K562 (cell line): ENCODE data around the gene GNG7. TPM values are rescaled to one million over a fixed set of nuclear protein-coding genes. Genes with fewer than 3 reads are reported as not detected.

Experiments
- ARHGAP35 ChIP-seq: fragments of 450-650 bp; IDR thresholded peaks from 2 replicates; pipeline ENCODE4 v1.6.1; 2018; ENCODE audit not compliant: partially characterized antibody
- ATF1 ChIP-seq, 2 experiments: fragments of 450-650 bp in 1 of 2; IDR thresholded peaks; 2 replicates each; pipeline ENCODE4 v1.6.1; 2016; ENCODE audit warnings: missing compliant biosample characterization in 1 of 2, missing genetic modification characterization in 1 of 2
- BHLHE40 ChIP-seq: IDR thresholded peaks from 2 replicates; pipeline ENCODE4 v1.6.1; 2011; ENCODE audit warnings: low read length, improper control_type of control experiment
- CREBBP ChIP-seq: IDR thresholded peaks from one replicate; pipeline ENCODE4 v1.6.1; 2012; ENCODE audit warnings: low read depth, mild to moderate bottlenecking, control low read depth, inconsistent platforms, low read length
- EP300 ChIP-seq: IDR thresholded peaks from 2 replicates; pipeline ENCODE4 v1.6.1; 2012; ENCODE audit warnings: low read length, improper control_type of control experiment
- FOXK1 ChIP-seq: sonication (generic); formaldehyde crosslinking; IDR thresholded peaks from 2 replicates; pipeline ENCODE4 v1.8.0; 2022; ENCODE audit warnings: missing genetic modification reagents, mild to moderate bottlenecking, borderline replicate concordance
- KLF16 ChIP-seq: IDR thresholded peaks from 2 replicates; pipeline ENCODE4 v1.6.1; 2016; ENCODE audit warnings: antibody characterized with exemption
- NCOR1 ChIP-seq: fragments of 450-650 bp; IDR thresholded peaks from 2 replicates; pipeline ENCODE4 v1.6.1; 2016; ENCODE audit warnings: mild to moderate bottlenecking, moderate library complexity
- NFIC ChIP-seq: fragments of 450-650 bp; IDR thresholded peaks from 2 replicates; pipeline ENCODE4 v1.6.1; 2017; ENCODE audit warnings: mild to moderate bottlenecking, inconsistent platforms
- NONO ChIP-seq, 2 experiments: fragments of 200-400 bp in 1 of 2; fragments of 450-650 bp in 1 of 2; formaldehyde crosslinking in 1 of 2; IDR thresholded peaks; 2 replicates each; pipeline ENCODE4 v1.6.1; 2017; ENCODE audit warnings: low read depth in 2 of 2, mild to moderate bottlenecking in 2 of 2, moderate library complexity in 2 of 2, low read length in 1 of 2
- RBM14 ChIP-seq: fragments of 200-400 bp; formaldehyde crosslinking; IDR thresholded peaks from 2 replicates; pipeline ENCODE4 v1.6.1; 2018; ENCODE audit warnings: low read depth, mild to moderate bottlenecking, low read length, moderate library complexity, borderline replicate concordance; ENCODE audit not compliant: insufficient read depth
- SREBF1 ChIP-seq: fragments of 150-350 bp; IDR thresholded peaks from 2 replicates; pipeline ENCODE4 v1.6.1; 2014; ENCODE audit warnings: antibody characterized with exemption, low read depth, low read length, borderline replicate concordance
- XRCC4 ChIP-seq: IDR thresholded peaks from one replicate; pipeline ENCODE4 v1.6.1; 2011; ENCODE audit not compliant: insufficient read depth, insufficient read length; ENCODE audit errors: extremely low read depth
- ZBTB2 ChIP-seq: fragments of 450-650 bp; IDR thresholded peaks from 2 replicates; pipeline ENCODE4 v1.6.1; 2016; ENCODE audit warnings: antibody characterized with exemption
- ZBTB7A ChIP-seq: IDR thresholded peaks from 2 replicates; pipeline ENCODE4 v1.6.1; 2011; ENCODE audit warnings: low read depth, mild to moderate bottlenecking, low read length, moderate library complexity, borderline replicate concordance; ENCODE audit not compliant: control insufficient read depth
- ZEB2 ChIP-seq: fragments of 450-650 bp; IDR thresholded peaks from 2 replicates; pipeline ENCODE4 v1.6.1; 2016
- ZNF764 ChIP-seq: fragments of 250-450 bp; sonication (Bioruptor Pico); IDR thresholded peaks from 2 replicates; pipeline ENCODE4 v1.4.0; 2020; ENCODE audit warnings: low read depth, mild to moderate bottlenecking, moderate library complexity
- polyA plus RNA-seq, 8 experiments: library from polyadenylated mRNA; depleted of rRNA in 4 of 8; stranded (reverse) in 5 of 8; unstranded in 3 of 8; fragments of >200 nt; fragmentation: Nextera tagmentation in 2 of 8; fragmentation: Illumina TruSeq in 1 of 8; extraction: Ambion mirVana in 2 of 8; extraction: Trizol in 1 of 8; gene quantifications; 2 replicates each; pipeline versions ENCODE4 v1.2.1 to v1.2.3, GENCODE V29; 2011 to 2014; ENCODE audit warnings: inconsistent platforms in 1 of 8, missing spikeins in 1 of 8
- total RNA-seq, 7 experiments: library from RNA; depleted of rRNA in 6 of 7; stranded (reverse); fragments of >200 nt in 6 of 7; fragmentation: Illumina TruSeq in 2 of 7; extraction: Trizol in 2 of 7; gene quantifications; 2 replicates each; pipeline versions ENCODE4 v1.2.1 to v1.2.3, GENCODE V29; 2011 to 2021; ENCODE audit warnings: low replicate concordance in 1 of 7
- TF ChIP-seq, protein P1 (sequence below): fragments of 450-650 bp; IDR thresholded peaks from 2 replicates; pipeline ENCODE4 v1.6.1; 2016; ENCODE audit warnings: mild to moderate bottlenecking
- TF ChIP-seq, protein P2 (sequence below), 2 experiments: fragments of 450-650 bp; conservative IDR thresholded peaks; 2 replicates each; pipeline ENCODE4 v1.6.1; 2017; ENCODE audit warnings: mild to moderate bottlenecking in 2 of 2, moderate library complexity in 2 of 2
- TF ChIP-seq, protein P3 (sequence below): fragments of 250-450 bp; sonication (Bioruptor Pico); IDR thresholded peaks from 2 replicates; pipeline ENCODE4 v1.5.1; 2021; ENCODE audit warnings: mild to moderate bottlenecking

GNG7 gene
- total and polyA plus RNA-seq, 9 of the 15 experiments (the other 6 are each of a cell fraction or from before 2014, with no cell fraction given): 0.01 to 0.20 (median 0.06) TPM; not detected in 1

DNA sequence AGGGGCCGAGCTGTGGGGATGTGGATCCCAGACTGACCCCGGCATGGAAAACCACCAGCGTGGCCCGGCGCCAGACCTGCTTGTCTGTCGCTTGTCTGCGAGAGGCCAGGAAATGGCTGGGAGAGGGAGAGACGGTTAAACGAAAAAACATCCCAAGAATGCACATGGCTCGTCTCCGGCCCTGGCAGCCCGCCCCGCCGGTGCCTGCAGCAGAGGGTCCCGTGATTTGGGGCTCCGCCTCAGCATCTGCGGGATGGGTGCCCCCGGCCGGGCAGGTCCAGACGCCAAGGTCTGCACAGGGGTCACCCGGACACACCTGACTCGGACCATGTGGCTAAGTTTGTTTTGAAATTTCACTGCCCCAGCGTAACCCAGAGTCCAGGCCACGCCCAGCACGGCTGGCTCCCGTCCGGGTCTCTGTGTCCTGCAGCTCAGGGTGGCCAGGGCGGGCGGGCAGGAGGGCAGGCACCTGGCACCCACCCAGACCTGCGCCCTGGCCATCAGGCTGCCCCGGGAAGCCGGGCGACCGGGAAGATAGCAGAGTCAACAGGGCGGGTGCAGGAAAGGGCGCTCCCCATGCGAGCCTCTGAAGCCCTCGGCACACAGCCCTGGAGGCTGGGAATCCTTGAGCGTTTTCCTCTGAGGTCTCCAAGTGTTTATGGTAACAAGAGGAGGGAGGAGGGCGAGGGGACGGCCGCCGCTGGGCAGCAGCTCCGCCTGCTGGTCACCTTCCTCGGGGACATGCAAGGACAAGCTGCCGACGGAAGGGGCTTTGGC lies 123.4 kb downstream of the GNG7 start (continued):
- TF ChIP-seq KLF16 (peak; percentile 28; the same call in 1 of the 2 replicates), NFIC (peak; percentile 34; the same call in 1 of the 2 replicates), EP300 (no peak), ZBTB7A (peak; percentile 69; the same call in 1 of the 2 replicates), NCOR1 (no peak), SREBF1 (no peak), RBM14 (no peak), ATF1 (CRISPR knock-in tag; IDR thresholded peaks at IDR 0.05) (no peak), ATF1 (tag; IDR thresholded peaks at IDR 0.05) (no peak), ZNF764 (CRISPR knock-in tag) (no peak), ARHGAP35 (no peak), NONO (IDR thresholded peaks at IDR 0.05; ENCODE audit: low read depth in 2 of 2, low read length in 1 of 2) (no peak), BHLHE40 (no peak), ZEB2 (no peak), ZBTB2 (no peak), FOXK1 (CRISPR knock-in tag) (no peak), XRCC4 (no peak), CREBBP (no peak)
- TF ChIP-seq, protein P1, sequence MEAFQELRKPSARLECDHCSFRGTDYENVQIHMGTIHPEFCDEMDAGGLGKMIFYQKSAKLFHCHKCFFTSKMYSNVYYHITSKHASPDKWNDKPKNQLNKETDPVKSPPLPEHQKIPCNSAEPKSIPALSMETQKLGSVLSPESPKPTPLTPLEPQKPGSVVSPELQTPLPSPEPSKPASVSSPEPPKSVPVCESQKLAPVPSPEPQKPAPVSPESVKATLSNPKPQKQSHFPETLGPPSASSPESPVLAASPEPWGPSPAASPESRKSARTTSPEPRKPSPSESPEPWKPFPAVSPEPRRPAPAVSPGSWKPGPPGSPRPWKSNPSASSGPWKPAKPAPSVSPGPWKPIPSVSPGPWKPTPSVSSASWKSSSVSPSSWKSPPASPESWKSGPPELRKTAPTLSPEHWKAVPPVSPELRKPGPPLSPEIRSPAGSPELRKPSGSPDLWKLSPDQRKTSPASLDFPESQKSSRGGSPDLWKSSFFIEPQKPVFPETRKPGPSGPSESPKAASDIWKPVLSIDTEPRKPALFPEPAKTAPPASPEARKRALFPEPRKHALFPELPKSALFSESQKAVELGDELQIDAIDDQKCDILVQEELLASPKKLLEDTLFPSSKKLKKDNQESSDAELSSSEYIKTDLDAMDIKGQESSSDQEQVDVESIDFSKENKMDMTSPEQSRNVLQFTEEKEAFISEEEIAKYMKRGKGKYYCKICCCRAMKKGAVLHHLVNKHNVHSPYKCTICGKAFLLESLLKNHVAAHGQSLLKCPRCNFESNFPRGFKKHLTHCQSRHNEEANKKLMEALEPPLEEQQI: no peak
- TF ChIP-seq, protein P2, sequence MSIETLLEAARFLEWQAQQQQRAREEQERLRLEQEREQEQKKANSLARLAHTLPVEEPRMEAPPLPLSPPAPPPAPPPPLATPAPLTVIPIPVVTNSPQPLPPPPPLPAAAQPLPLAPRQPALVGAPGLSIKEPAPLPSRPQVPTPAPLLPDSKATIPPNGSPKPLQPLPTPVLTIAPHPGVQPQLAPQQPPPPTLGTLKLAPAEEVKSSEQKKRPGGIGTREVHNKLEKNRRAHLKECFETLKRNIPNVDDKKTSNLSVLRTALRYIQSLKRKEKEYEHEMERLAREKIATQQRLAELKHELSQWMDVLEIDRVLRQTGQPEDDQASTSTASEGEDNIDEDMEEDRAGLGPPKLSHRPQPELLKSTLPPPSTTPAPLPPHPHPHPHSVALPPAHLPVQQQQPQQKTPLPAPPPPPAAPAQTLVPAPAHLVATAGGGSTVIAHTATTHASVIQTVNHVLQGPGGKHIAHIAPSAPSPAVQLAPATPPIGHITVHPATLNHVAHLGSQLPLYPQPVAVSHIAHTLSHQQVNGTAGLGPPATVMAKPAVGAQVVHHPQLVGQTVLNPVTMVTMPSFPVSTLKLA (conservative IDR thresholded peaks at IDR 0.05): no peak
- TF ChIP-seq, protein P3, sequence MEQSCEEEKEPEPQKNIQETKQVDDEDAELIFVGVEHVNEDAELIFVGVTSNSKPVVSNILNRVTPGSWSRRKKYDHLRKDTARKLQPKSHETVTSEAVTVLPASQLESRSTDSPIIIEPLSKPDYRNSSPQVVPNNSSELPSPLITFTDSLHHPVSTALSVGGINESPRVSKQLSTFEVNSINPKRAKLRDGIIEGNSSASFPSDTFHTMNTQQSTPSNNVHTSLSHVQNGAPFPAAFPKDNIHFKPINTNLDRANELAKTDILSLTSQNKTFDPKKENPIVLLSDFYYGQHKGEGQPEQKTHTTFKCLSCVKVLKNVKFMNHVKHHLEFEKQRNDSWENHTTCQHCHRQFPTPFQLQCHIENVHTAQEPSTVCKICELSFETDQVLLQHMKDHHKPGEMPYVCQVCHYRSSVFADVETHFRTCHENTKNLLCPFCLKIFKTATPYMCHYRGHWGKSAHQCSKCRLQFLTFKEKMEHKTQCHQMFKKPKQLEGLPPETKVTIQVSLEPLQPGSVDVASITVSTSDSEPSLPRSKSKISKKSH (CRISPR knock-in tag): no peak
